Osteoblast (primary cell): Measurements from ENCODE around the gene GPR63. TPM values are rescaled to one million over a fixed set of nuclear protein-coding genes. Genes with fewer than 3 reads are reported as not detected.

ENCODE experiments used
- DNase-seq: peaks from one replicate; pipeline ENCODE4 v3.0.0; 2011; ENCODE audit warnings: low spot score, mixed read lengths; ENCODE audit not compliant: insufficient read length; ENCODE audit errors: missing footprints
- H2AFZ ChIP-seq: 2 replicates; pipeline ENCODE4 v1.6.0; 2011; ENCODE audit warnings: mild to moderate bottlenecking, low read length
- H3K27ac ChIP-seq: 2 replicates; pipeline ENCODE4 v1.5.1; 2011; ENCODE audit warnings: mild to moderate bottlenecking, low read depth, low read length, moderate library complexity
- H3K27me3 ChIP-seq: 2 replicates; pipeline ENCODE4 v1.6.0; 2012; ENCODE audit warnings: mild to moderate bottlenecking, control low read depth, inconsistent platforms, low read length, moderate library complexity; ENCODE audit not compliant: insufficient read depth
- H3K36me3 ChIP-seq: 2 replicates; pipeline ENCODE4 v1.5.1; 2011; ENCODE audit warnings: mild to moderate bottlenecking, low read length, control low read depth, moderate library complexity; ENCODE audit not compliant: insufficient read depth
- H3K4me1 ChIP-seq: 2 replicates; pipeline ENCODE4 v1.5.1; 2011; ENCODE audit warnings: mild to moderate bottlenecking, low read length, control low read depth, moderate library complexity; ENCODE audit not compliant: insufficient read depth
- H3K4me2 ChIP-seq: 2 replicates; pipeline ENCODE4 v1.6.0; 2011; ENCODE audit warnings: mild to moderate bottlenecking, low read length; ENCODE audit not compliant: insufficient read depth
- H3K4me3 ChIP-seq: fragments of 200-600 bp; sonication (generic); 3 replicates; pipeline ENCODE4 v1.5.1; 2012; ENCODE audit warnings: mild to moderate bottlenecking, low read length, inconsistent platforms; ENCODE audit not compliant: insufficient read depth
- H3K79me2 ChIP-seq: 2 replicates; pipeline ENCODE4 v1.6.0; 2012; ENCODE audit warnings: mild to moderate bottlenecking, low read length, control low read depth, inconsistent platforms; ENCODE audit not compliant: insufficient read depth
- H3K9me3 ChIP-seq: 2 replicates; pipeline ENCODE4 v1.5.1; 2011; ENCODE audit warnings: low read depth, low read length, control low read depth
- H4K20me1 ChIP-seq: 2 replicates; pipeline ENCODE4 v1.6.0; 2012; ENCODE audit warnings: mild to moderate bottlenecking, low read length, control low read depth; ENCODE audit not compliant: insufficient read depth
- CTCF ChIP-seq: IDR thresholded peaks from 2 replicates; pipeline ENCODE4 v1.5.1; 2011; ENCODE audit warnings: mild to moderate bottlenecking, low read depth, low read length, moderate library complexity; ENCODE audit errors: extremely low read depth
- total RNA-seq: library from RNA; depleted of rRNA; stranded (reverse); fragments of >200 nt; gene quantifications from 2 replicates; pipeline ENCODE4 v1.2.3, GENCODE V29; 2012

The GPR63 gene
- total RNA-seq, 1 donor, result under 0.01 TPM

GRCh38 chr6:96814625-96815024 is 22.7 kb downstream of the GPR63 start:
- H3K27ac ChIP-seq, result no peak overlapping the region
- no peaks in the 10 kb centered on the region for H3K4me1 ChIP-seq
- H3K79me2 ChIP-seq, result no peaks in the 10 kb centered on the region
- no peaks in the 10 kb centered on the region for H3K36me3 ChIP-seq
- no peak overlapping the region for H2AFZ ChIP-seq
- H3K27me3 ChIP-seq, result no peaks in the 10 kb centered on the region
- no peaks in the 10 kb centered on the region for H3K9me3 ChIP-seq
- H3K4me3 ChIP-seq, result no peak overlapping the region
- DNase-seq, result no peak
- H3K4me2 ChIP-seq, result no peak overlapping the region
- no peak for TF ChIP-seq CTCF
- no peaks in the 10 kb centered on the region for H4K20me1 ChIP-seq

- H3K36me3 ChIP-seq, result no peaks in the 10 kb centered on the region
- H3K9me3 ChIP-seq, result no peaks in the 10 kb centered on the region
- no peaks in the 10 kb centered on the region for H3K79me2 ChIP-seq
- H2AFZ ChIP-seq, result no peak overlapping the region
- no peak overlapping the region for H3K27ac ChIP-seq
- no peak for TF ChIP-seq CTCF
- DNase-seq, result no peak
- H3K27me3 ChIP-seq, result no peaks in the 10 kb centered on the region
- H3K4me1 ChIP-seq, result no peaks in the 10 kb centered on the region
- no peak overlapping the region for H3K4me2 ChIP-seq
- H4K20me1 ChIP-seq, result no peaks in the 10 kb centered on the region
- no peak overlapping the region for H3K4me3 ChIP-seq
Measured at GRCh38 chr6:96812077-96812703, 25.1 kb downstream of the GPR63 start.

GRCh38 chr6:96811670-96812069 is 25.6 kb downstream of the GPR63 start:
- Histone ChIP-seq H3K4me1 (no peaks in the 10 kb centered on the region), H3K27ac (no peak overlapping the region), H4K20me1 (no peaks in the 10 kb centered on the region), H3K4me2 (no peak overlapping the region), H3K4me3 (no peak overlapping the region), H3K9me3 (no peaks in the 10 kb centered on the region), H3K79me2 (no peaks in the 10 kb centered on the region), H3K27me3 (no peaks in the 10 kb centered on the region), H2AFZ (no peak overlapping the region), H3K36me3 (no peaks in the 10 kb centered on the region)
- no peak for TF ChIP-seq CTCF
- DNase-seq, result no peak

- Histone ChIP-seq H3K9me3 (no peaks in the 10 kb centered on the region), H3K4me2 (no peak overlapping the region), H3K36me3 (no peaks in the 10 kb centered on the region), H3K27me3 (no peaks in the 10 kb centered on the region), H3K4me3 (no peak overlapping the region), H3K4me1 (no peaks in the 10 kb centered on the region), H2AFZ (no peak overlapping the region), H3K79me2 (no peaks in the 10 kb centered on the region), H4K20me1 (no peaks in the 10 kb centered on the region), H3K27ac (no peak overlapping the region)
- no peak for TF ChIP-seq CTCF
- no peak for DNase-seq
Measured at GRCh38 chr6:96811136-96811535, 26.1 kb downstream of the GPR63 start.
